Measurements from ENCODE around the gene DRAXIN. TPM values are rescaled to one million over a fixed set of nuclear protein-coding genes. Genes with fewer than 3 reads are reported as not detected.
A peak's percentile ranks its signal among the peaks of the same experiment; 100 is the strongest.

Gene DRAXIN
- total RNA-seq, 4 donors from 2014 or later = under 0.01 to 0.06 TPM; not detected in 2

- TF ChIP-seq EP300 (IDR thresholded peaks at IDR 0.05) (no peak), POLR2A (IDR thresholded peaks at IDR 0.05; ENCODE audit: low read depth) (no peak), POLR2AphosphoS5 (IDR thresholded peaks at IDR 0.05) (no peak), CTCF (IDR thresholded peaks at IDR 0.05) (no peak)
- H3K4me3 ChIP-seq = no peak overlapping the region
- no peaks in the 10 kb centered on the region for H3K9me3 ChIP-seq
- 81% methylated on average over 20 of the region's 20 CpGs for WGBS
- H3K27me3 ChIP-seq = no peaks in the 10 kb centered on the region
- H3K27ac ChIP-seq (replicated peaks in 1 of 4) = no peak overlapping the region
- peaks cover 18 to 72% (median 48%) of the 10 kb centered on the region in 4 donors for H3K36me3 ChIP-seq
- intact Hi-C loops (cut with DNase I) = no loop called here
- peaks cover 0 to 18% (median 7%) of the 10 kb centered on the region in 4 donors for H3K4me1 ChIP-seq
- DNase-seq (ENCODE audit: extremely low spot score) = no peak
Measured at GRCh38 chr1:11746795-11747487, 55.4 kb downstream of the DRAXIN start.

GRCh38 chr1:11748294-11749202 lies 57.0 kb downstream of the DRAXIN start:
- DNase-seq (ENCODE audit: extremely low spot score) = no peak
- peaks cover 0 to 7% (median 0%) of the 10 kb centered on the region in 4 donors for H3K4me1 ChIP-seq
- WGBS = 95% methylated on average over 19 of the region's 27 CpGs
- peaks cover 18 to 72% (median 48%) of the 10 kb centered on the region in 4 donors for H3K36me3 ChIP-seq
- TF ChIP-seq POLR2AphosphoS5 (IDR thresholded peaks at IDR 0.05) (no peak), POLR2A (IDR thresholded peaks at IDR 0.05; ENCODE audit: low read depth) (no peak), CTCF (IDR thresholded peaks at IDR 0.05) (no peak), EP300 (IDR thresholded peaks at IDR 0.05) (no peak)
- H3K27me3 ChIP-seq = no peaks in the 10 kb centered on the region
- intact Hi-C loops (cut with DNase I) = no loop called here
- H3K27ac ChIP-seq (replicated peaks in 1 of 4) = no peak overlapping the region
- no peak overlapping the region for H3K4me3 ChIP-seq
- H3K9me3 ChIP-seq = no peaks in the 10 kb centered on the region

- Histone ChIP-seq H3K9me3 (no peaks in the 10 kb centered on the region), H3K27ac (replicated peaks in 1 of 4) (no peak overlapping the region), H3K4me3 (no peak overlapping the region), H3K27me3 (peaks cover 0 to 3% (median 0%) of the 10 kb centered on the region in 4 donors), H3K4me1 (peaks cover 0 to 7% (median 0%) of the 10 kb centered on the region in 4 donors), H3K36me3 (peaks cover 18 to 70% (median 48%) of the 10 kb centered on the region in 4 donors)
- TF ChIP-seq POLR2AphosphoS5 (IDR thresholded peaks at IDR 0.05) (peak in 1 of 2 donors; percentile 18), POLR2A (IDR thresholded peaks at IDR 0.05; ENCODE audit: low read depth) (no peak), CTCF (IDR thresholded peaks at IDR 0.05) (peak; percentile 35 to 62 (median 46)), EP300 (IDR thresholded peaks at IDR 0.05) (no peak)
- WGBS = 26% methylated on average over 2 of the region's 9 CpGs
- intact Hi-C loops (cut with DNase I) = no loop called here
- no peak for DNase-seq (ENCODE audit: extremely low spot score)
Measured at GRCh38 chr1:11749203-11749689, 57.7 kb downstream of the DRAXIN start.

GRCh38 chr1:11749996-11750395 lies 58.5 kb downstream of the DRAXIN start:
- no peak for TF ChIP-seq POLR2A (IDR thresholded peaks at IDR 0.05; ENCODE audit: low read depth)
- no peak for TF ChIP-seq CTCF (IDR thresholded peaks at IDR 0.05)
- no peak for TF ChIP-seq POLR2AphosphoS5 (IDR thresholded peaks at IDR 0.05)
- no peak for TF ChIP-seq EP300 (IDR thresholded peaks at IDR 0.05)
- Histone ChIP-seq H3K4me1 (peaks cover 0 to 7% (median 0%) of the 10 kb centered on the region in 4 donors), H3K27ac (replicated peaks in 1 of 4) (no peak overlapping the region), H3K36me3 (peaks cover 18 to 64% (median 48%) of the 10 kb centered on the region in 4 donors), H3K4me3 (no peak overlapping the region), H3K9me3 (no peaks in the 10 kb centered on the region), H3K27me3 (peaks cover 0 to 10% (median 1%) of the 10 kb centered on the region in 4 donors)
- DNase-seq (ENCODE audit: extremely low spot score) = no peak
- intact Hi-C loops (cut with DNase I) = no loop called here
- 88% methylated on average over 10 of the region's 15 CpGs for WGBS
